DMS 273 (cell line): ENCODE measurements around the gene RPP25L.
"Not testable (repeated sequence)": the region's sequence is repeated elsewhere in the genome, so short reads cannot be mapped to it uniquely, and the experiment has no call there.

Experiments used
- DNase-seq: peaks from one replicate; lab custom pipeline; 2025; ENCODE audit not compliant: unreplicated experiment; lab: John Stamatoyannopoulos, UW

The RPP25L gene, protein sequence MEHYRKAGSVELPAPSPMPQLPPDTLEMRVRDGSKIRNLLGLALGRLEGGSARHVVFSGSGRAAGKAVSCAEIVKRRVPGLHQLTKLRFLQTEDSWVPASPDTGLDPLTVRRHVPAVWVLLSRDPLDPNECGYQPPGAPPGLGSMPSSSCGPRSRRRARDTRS

DNA sequence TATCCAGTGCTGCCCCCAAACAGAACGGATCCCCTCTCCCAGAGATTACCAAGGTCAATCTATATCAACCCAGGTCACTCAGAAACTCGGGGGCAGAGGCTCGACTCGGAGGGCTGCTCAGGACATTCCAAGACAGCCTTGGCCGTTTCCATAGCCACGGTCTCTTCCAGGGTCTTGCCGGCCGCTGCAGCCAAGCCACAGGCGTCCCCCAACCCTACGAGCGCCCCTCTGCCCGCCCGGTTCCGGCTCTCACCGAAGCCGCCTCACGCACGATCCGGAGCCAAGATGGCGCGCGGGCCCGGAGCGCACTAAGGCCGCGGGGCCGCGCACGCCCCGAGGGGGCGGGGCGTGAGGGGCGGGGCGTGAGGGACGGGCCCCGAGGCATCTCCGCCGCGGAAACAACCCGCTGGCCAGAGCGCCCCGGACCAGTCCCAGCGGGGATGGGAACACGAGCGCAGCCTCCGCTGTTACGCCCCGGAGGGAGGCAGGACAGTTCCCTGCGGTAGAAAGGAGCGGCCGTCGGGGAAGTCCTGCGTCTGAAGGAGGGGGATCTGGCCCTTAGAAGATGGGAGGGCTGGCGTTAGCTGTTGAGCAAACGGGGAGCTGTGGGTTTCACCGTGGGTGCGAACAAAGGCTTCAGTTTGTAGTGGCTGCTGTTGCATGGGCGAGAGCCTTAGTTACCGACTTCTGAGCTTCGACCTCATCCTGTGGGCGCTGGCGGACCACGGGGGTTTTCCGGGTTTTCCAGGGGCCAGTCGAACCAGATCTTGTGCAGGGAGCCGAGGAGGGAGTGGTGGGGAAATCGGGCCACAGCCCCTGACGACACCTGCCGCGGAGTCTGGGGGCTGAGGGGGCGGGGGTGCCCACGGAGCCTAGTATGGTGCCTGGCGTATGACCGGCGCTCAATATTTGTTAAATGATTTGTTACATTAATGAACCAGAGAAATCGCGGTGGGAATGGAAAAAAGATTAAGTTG is at the start of gene RPP25L:
RPP25L (minus strand) TSS at position 287 of the 977 bp plus-strand sequence. CDS start 801 bp downstream, outside the sequence.
- DNase-seq, result peak; percentile 96

DNA sequence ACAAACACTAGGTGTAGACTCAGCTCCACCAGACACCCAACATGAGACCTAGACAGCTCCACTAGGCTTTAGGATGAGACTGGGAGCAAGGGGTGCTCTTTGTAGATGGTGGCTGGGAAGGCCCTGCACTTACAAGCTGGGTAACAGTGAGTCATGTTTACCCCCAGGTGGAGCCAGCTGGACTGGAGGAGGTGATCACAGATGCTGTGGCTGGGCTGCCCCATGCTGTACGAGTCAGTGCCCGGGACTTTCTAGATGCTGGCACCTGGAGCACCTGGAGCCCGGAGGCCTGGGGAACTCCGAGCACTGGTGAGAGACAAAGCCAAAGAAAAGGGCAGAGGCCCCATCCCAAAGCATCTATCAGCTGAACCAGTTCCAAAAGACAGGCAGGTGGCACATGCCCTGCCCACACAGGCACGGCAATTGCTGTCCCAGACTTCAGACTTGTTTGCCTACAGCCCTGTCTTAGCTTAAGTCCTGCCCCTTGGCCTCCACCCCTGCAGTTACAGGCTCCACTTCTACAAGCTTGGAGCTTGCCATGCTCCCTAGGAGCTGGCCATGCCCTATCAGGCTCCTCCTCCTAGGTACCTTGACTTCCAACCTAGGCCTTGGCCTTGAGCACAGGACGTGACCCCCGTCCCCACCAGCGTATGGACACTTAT is 47.8 kb upstream of the RPP25L start:
- DNase-seq, result peak; percentile 74

DNA sequence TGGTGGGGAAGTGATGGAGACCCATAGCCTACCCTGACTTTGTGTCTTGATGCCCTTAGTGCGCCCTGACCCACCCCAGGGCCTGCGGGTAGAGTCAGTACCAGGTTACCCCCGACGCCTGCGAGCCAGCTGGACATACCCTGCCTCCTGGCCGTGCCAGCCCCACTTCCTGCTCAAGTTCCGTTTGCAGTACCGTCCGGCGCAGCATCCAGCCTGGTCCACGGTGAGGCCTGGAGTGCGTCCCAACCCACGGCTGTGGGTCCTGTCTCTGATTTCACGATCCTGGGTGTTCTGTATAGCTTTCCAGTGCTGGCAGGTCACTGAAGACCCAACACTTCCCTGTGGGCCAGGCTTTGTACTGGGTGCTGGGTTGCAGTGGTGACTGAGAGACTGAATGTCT is 46.6 kb upstream of the RPP25L start:
- no peak for DNase-seq

DNA sequence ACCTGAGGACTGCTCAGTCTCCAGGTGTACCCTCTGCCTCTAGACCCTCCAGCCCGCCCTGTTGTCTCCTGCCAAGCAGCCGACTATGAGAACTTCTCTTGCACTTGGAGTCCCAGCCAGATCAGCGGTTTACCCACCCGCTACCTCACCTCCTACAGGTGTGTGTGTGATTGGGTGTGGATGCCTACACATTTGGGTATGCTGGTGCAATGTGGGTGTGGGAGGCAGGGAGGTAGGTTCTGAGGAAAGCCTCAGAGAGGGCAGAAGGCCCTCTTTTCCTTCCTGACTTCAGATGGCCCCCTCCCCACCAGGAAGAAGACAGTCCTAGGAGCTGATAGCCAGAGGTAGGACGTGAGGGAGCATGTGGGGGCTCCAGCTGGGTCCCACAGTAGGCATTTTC is 45.1 kb upstream of the RPP25L start:
- no peak for DNase-seq

DNA sequence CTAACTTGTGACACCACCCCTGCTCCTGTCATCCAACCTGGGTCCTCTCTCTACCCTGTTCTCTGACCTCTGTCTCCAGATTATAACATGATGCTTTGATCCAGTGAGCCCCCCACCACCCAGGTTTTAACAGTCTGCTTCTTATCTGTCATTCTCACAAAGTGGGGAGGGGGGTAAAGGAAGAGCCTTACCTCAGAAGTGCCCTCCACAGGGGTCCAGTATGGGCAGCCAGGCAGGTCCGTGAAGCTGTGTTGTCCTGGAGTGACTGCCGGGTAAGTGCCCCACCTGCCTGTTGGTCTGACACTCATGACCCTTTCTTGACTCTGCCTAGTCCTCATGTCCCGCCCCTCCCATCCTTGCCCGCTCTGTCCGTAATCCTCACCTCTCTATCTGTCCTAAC is 43.5 kb upstream of the RPP25L start:
- DNase-seq, result no peak

DNA sequence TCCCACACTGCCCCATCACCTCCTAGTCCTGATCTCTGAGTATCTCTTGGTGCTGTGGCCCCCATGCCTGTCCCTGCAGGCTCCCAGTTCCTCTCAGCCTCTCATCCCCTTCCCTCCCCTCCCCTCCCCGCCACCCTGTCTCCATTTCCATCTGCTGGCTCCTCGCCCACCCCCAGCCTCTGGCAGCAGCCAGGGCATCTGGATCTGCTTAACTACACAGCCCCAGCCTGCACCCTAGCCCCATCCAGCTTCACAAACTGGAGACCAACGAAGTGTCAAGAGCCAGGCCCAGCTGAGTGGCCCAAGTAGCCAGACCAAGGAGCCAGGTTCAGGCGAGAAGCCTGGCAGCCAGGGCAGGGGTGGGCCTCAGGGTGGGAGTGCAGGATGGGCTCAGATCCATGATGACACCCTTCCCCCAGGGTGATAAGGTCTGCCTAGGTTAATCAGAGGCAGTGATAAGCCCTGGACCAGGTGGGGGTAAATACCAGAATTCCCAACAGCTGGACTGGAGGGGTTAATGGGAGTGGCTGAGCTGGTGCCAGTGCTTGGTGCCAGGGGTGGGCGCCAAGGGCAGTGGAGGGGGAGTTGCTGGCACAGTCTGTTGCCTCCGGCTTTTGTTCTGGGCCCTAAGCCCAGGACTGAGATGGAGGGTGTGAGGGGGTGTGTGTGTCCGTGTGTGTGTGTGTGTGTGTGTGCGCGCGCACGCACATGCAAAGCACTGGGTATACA is 42.6 kb upstream of the RPP25L start:
- DNase-seq, result peak; percentile 96

DNA sequence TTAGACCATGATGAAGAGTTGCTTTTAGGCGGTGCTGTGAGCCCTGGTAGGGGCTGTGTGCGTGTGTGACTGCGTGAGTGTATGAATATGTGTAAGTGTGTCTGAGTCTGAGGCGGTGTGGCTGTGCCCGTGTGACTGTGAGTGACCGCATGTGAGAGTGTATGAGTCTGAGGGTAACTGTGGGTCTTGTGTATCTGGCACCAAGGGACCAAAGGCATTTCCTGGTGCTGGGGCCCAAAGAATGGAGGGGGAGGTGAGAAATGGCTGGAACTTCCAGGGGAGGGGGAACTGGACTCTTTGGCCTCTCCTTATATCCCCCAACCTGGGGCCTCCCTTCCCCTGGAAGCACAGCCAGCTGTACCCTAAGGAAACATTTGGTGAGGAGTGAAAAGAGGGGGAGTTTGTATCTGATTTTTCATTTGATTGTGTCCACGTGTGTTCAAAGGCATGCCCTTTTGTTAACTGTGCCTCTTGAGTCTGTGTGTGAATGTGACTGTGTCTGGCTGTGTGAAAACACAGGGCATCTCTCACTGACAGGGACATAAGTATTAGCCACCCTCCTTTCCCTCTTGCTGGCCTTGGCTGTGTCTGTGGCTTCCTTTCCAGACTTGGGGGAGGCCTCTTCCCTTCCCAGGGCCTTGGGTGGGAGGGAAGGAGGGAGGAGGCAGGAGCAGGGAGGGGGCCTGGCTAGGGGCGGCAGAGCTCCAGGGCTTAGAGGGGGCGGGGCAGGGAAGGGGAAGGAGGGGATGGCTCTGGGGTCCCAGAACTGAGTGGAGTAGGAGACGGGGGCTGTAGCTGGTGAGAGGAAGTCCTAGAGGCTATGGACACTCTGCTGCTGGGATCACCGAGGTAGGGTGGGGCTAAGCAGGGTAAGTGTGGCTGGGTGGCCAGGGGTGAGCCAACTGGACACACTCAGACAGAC is 41.5 kb upstream of the RPP25L start:
- peak; percentile 74 for DNase-seq

DNA sequence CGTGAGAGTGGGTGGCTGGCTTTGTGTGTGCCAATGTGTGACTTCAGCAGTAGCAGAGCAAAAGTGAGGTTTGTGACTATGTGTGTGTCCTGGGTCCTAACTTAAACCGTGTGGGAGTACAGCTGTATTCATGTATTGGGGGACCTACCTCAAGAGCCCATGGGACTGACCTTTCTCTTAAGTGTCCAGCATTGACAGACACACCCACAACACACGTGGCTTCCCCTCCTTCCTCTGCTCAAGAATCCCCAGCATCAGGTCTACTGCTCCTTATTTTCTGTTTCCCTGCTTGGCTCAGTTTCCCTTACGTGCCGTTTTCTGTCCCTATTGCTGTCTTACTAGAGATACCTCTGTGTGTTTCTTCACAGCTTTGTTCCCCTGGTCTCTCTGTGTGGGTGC is 40.7 kb upstream of the RPP25L start:
- DNase-seq, result no peak

DNA sequence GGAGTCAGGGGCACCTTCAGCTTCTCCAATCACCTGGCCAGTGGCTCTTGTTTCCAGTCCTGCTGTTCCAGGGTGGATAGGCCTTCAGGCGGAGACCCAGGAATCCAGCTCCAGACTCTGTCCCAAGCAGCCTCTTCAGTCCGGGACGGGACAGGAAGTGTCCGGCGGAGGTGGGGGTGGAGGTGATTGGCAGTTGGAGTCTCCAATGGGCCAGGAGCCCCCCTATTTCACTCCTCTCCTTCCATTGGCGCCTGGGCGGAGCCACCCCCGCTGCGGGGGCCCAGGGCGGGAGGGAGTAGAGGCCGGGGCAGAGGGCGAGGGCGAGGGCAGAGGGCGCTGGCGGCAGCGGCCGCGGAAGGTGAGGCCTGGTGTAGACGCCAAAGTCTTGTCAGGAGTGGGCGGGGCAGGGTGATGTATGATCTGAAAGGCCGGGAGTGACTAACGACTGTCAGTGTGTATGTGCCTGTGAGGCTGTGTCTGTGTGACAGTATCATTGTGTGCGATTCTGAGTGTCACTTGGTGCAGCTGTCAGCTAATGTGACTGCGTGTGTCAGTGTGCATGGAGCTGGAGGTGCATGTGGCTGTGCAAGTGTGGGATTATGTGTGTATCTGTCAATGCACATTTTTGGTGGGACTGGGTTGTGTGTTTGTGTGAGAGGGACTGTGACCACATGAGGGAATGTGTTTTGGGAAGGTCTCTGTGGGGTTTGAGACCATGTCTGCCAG is 40.1 kb upstream of the RPP25L start, which contains the start of gene IL11RA:
IL11RA (plus strand) TSS at position 310 of the 726 bp plus-strand sequence. CDS start 3,033 bp downstream, outside the sequence.
- peak; percentile 82 for DNase-seq

DNA sequence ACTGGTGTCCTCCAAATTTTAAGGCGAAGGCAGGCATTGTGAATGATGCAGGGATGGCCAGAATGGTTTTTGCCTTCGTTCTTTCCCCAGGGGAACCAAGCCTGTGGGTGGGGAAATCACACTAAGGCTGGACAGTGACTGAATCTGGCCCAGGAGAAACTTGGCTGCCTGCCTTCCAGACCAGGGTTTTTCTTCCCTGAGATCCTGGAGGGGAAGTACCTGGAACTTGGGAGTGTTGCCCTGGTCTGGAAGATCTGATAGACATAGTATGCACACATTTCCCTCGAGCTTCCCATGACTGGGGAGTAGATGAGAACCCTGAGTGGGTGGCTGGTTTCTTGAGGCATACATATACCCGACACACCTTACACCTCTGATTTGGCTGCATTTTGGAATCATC is 39.4 kb upstream of the RPP25L start:
- no peak for DNase-seq

DNA sequence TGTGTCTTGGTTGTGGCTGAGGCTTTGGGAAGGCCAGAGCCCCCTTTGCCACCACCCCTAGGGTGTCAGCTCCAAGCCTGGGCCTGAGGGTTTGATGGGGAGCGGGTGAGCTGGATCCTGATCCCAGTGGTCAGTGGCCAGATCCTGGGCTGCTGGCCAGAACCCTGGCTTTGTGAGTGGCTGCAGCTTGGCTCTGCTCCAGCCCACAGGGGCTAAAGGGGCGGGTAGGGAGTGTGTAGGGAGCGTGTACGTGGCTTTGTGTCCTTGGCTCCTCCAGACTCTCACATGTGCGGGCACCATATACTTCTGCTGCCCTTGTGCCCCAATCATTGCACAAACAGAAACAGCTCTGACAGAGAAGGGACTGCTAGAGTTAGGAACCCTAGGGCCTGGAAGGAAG is 38.9 kb upstream of the RPP25L start:
- DNase-seq, result no peak

DNA sequence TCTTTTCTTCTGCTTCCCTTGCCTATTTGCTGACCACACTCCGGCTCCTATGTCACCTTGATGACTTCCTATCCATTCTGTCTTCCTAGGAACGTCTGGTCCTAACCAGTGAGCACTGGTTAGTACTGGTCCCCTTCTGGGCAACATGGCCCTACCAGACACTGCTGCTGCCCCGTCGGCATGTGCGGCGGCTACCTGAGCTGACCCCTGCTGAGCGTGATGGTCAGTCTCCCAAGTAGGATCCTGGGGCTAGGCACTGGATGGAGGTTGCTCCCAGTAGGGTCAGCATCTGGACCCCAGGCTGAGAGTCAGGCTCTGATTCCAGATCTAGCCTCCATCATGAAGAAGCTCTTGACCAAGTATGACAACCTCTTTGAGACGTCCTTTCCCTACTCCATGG is 36.8 kb upstream of the RPP25L start:
- DNase-seq, result no peak

DNA sequence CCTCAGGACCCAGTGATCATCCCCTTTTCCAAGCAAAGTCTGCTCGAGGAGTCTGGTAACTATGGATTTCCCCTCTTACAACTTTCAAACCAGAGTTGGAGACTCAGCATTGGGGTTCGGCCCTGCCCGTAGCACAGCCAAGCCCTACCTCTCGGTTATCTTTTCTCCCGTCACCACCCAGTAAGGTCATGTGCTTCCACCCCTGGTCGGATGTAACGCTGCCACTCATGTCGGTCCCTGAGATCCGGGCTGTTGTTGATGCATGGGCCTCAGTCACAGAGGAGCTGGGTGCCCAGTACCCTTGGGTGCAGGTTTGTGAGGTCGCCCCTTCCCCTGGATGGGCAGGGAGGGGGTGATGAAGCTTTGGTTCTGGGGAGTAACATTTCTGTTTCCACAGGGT is 35.8 kb upstream of the RPP25L start:
- DNase-seq, result no peak

DNA sequence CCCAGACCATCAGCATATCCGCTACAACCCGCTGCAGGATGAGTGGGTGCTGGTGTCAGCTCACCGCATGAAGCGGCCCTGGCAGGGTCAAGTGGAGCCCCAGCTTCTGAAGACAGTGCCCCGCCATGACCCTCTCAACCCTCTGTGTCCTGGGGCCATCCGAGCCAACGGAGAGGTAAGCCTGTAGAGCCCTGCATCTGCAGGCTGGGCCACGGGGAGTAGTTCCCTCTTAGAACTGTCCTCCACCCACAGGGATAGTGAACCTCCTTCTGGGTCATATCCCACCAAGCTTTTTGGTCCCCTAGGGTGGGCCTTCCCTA is 35.1 kb upstream of the RPP25L start:
- no peak for DNase-seq

DNA sequence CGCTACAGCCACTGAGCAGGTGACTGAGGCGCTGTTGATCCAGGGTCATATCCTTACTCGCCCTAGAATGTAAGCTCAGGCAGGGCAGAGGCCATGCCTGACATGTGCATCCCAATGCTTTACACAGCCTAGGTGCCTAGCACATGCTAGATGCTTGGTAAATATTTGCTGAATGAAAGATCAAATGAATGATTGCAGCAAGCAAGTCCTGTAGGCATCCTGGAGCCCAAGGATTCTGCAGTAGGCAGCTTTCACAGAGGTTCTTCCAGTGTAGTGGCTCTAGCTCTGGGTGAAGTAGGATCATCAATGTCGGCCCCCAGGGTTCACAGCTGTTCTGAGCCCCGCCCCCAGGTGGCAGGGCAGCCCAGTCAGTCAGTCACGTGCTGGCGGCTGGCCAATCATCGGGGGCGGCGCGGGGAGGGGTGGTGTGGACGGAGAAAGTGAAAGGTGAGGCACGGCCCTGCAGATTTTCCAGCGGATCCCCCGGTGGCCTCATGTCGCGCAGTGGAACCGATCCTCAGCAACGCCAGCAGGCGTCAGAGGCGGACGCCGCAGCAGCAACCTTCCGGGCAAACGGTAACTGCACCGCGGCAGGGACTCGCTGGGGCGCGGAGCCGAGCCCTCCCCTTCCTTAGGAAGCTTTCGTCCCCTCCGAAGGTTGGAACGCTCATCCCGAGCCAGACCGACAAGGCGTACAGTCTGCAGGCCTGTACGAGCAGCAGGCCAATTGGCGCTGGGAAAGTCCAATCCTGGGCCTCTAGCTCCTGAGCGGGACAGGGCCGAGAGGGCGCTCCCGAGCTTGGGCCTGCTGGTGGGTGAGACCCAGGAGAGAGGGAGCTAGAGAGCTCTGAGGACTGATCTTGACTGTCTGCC is 34.5 kb upstream of the RPP25L start, which contains the start of gene GALT:
GALT (plus strand) TSS at position 465 of the 873 bp plus-strand sequence; CDS start at position 495, 30 bp downstream.
- peak; percentile 94 for DNase-seq

DNA sequence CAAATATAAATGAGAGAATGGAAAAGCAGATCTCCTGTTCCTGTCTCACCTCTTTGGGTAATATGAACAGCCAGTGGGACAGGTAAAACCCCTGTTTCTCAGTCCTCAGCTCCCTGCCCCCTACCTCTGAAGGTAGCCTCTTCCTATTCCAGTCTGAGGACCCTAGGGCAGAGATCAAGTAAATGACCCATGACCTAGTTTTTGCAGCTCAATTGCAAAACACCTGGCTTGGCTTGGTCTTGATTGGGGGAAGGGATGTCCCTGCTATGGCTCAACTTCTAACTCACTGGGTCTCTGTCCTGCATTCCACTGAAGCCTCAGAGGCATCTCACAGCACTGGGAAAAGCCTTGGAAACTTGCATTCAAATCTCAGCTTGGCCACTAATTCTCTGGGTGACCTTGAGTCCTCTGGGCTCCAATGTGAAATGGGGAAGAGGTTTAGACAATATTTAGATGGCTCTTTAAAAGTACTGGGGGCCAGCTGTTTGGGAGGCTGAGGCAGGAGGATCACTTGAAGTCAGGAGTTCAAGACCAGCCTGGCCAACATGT is 32.9 kb upstream of the RPP25L start:
- DNase-seq, result no peak

DNA sequence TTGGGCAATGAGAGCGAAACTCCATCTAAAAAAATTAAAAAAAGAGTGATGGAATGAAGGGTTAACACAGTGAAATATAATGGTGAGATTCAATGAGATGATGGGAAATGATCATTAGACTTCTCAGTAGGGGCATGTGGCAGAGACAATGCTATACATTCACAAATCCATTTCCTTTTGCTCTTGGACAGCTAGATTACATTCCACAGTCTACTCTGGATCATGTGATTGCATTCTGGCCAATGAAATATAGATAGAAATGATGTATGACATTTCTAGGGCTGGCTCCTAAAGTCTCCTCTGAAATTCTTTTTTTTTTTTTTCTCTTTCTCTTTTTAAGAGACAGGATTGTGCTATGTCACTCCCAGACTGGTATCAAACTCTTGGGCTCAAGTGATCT is 30.8 kb upstream of the RPP25L start:
- no peak for DNase-seq

DNA sequence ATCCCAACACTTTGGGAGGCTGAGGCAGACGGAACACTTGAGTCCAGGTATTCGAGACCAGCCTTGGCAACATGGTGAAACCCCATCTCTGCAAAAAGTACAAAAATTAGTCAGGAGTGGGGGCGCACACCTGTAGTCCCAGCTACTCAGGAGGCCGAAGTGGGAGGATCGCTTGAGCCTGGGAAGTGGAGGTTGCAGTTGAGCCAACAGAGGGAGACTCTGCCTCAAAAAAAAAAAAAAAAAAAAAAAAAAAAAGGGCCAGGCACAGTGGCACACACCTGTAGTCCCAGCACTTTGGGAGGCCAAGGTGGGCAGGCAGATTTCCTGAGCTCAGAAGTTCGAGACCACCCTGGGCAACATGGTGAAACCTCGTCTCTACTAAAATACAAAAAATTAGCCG is 27.4 kb upstream of the RPP25L start:
- DNase-seq, result not testable (repeated sequence)
